PC-3 (cell line): ENCODE measurements around the gene WFS1.

Experiments used
- CTCF ChIP-seq: fragments of 300-600 bp; sonication (generic); conservative IDR thresholded peaks from 2 replicates; pipeline ENCODE4 v1.5.1; 2017; ENCODE audit warnings: antibody characterized with exemption, low read depth, mild to moderate bottlenecking, low read length
- EZH2 ChIP-seq: fragments of 300-600 bp; sonication (generic); IDR thresholded peaks from one replicate; pipeline ENCODE4 v1.6.1; 2017; ENCODE audit warnings: antibody characterized with exemption, mild to moderate bottlenecking, low read length; ENCODE audit not compliant: unreplicated experiment
- EZH2phosphoT487 ChIP-seq: fragments of 300-600 bp; sonication (generic); IDR thresholded peaks from 2 replicates; pipeline ENCODE4 v1.6.1; 2018; ENCODE audit warnings: mild to moderate bottlenecking, antibody characterized with exemption, low read length, borderline replicate concordance

- TF ChIP-seq CTCF, result no peak
- no peak for TF ChIP-seq EZH2
- no peak for TF ChIP-seq EZH2phosphoT487
Measured at GRCh38 chr4:6283282-6283681, 13.6 kb downstream of the WFS1 start.
